ENCODE measurements around the gene ARHGEF9. TPM values are rescaled to one million over a fixed set of nuclear protein-coding genes. Genes with fewer than 3 reads are reported as not detected.

ARHGEF9 gene
- total RNA-seq, 2 donors from 2014 or later = 18.5 to 21.6 TPM

DNA sequence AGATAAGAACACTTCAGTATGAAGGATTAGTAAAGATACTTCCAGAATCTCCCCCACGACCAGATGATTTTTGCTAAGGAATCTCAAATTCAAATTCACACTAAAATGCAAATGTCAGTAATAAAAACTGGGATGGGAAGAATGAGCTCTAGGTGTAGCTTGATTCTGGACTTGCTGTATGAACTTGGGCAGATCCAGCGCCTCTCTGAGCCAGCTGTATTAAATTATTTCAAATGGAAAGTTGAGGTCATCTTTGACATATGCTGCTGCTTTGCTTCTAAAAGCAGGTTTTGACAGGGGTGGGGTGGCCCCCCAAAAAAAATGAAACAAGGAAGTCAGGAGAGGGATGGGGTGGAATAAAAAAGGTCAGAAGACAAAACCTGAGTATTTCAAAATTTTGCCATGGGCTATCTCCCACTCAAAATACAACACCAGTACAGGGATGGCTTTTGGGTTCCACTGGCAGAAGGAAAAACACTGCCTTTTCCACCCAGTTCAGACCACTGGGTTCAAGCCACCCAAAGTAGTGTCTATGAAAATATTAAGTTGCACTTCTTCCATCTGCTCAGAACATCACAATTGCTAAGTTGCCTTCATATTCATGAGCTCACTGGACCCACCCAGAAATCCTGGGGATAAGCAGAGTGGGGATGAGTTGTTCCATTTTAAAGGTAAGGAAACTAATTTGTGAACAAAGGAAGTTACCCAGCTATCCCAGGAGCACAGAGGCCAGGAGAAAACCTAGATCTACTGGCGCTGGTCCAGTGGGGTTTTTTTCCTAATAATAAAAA, 47.7 kb downstream of the ARHGEF9 start:
- Histone ChIP-seq H3K4me3 (no peak overlapping the region), H3K27me3 (replicated peaks; ENCODE audit: insufficient read depth) (no peaks in the 10 kb centered on the region), H3K36me3 (no peaks in the 10 kb centered on the region), H3K4me1 (replicated peaks) (no peaks in the 10 kb centered on the region), H3K27ac (no peak overlapping the region), H3K9me3 (no peaks in the 10 kb centered on the region)
- intact Hi-C loops (cut with DNase I) = no loop called here
- TF ChIP-seq, protein P1, sequence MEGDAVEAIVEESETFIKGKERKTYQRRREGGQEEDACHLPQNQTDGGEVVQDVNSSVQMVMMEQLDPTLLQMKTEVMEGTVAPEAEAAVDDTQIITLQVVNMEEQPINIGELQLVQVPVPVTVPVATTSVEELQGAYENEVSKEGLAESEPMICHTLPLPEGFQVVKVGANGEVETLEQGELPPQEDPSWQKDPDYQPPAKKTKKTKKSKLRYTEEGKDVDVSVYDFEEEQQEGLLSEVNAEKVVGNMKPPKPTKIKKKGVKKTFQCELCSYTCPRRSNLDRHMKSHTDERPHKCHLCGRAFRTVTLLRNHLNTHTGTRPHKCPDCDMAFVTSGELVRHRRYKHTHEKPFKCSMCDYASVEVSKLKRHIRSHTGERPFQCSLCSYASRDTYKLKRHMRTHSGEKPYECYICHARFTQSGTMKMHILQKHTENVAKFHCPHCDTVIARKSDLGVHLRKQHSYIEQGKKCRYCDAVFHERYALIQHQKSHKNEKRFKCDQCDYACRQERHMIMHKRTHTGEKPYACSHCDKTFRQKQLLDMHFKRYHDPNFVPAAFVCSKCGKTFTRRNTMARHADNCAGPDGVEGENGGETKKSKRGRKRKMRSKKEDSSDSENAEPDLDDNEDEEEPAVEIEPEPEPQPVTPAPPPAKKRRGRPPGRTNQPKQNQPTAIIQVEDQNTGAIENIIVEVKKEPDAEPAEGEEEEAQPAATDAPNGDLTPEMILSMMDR (IDR thresholded peaks at IDR 0.05) = no peak
- no peak for TF ChIP-seq POLR2A (IDR thresholded peaks at IDR 0.05)
- no peak for TF ChIP-seq POLR2AphosphoS5 (IDR thresholded peaks at IDR 0.05)
- WGBS = 79% methylated on average over 3 of the region's 3 CpGs
- no peak for DNase-seq (ENCODE audit: low spot score)

DNA sequence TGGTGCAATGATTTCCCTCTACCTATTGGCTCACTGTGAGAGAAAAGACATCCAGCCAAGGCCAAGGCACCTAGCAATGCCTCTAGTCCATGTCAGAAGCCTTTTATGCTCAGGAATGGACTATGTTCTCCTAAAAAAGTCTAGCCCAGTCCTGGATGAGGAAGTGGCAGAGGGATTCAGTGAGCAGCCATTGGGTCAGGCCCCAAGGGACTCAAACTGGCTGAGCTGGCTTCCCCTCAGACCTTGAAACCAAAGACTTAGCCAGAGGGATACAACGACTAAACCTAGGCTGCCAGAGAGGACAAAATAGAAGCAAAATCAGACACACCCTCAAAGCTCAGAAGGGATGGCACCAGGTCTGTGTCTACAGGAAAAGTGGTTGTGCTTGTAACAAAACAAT, 49.1 kb downstream of the ARHGEF9 start:
- no peak overlapping the region for H3K27ac ChIP-seq
- 63% methylated on average over 1 of the region's 1 CpG for WGBS
- no peaks in the 10 kb centered on the region for H3K27me3 ChIP-seq (replicated peaks; ENCODE audit: insufficient read depth)
- TF ChIP-seq POLR2AphosphoS5 (IDR thresholded peaks at IDR 0.05) = no peak
- no peak for TF ChIP-seq POLR2A (IDR thresholded peaks at IDR 0.05)
- TF ChIP-seq, protein P1 (IDR thresholded peaks at IDR 0.05) = no peak
- H3K4me3 ChIP-seq = no peak overlapping the region
- intact Hi-C loops (cut with DNase I) = no loop called here
- no peaks in the 10 kb centered on the region for H3K9me3 ChIP-seq
- no peak for DNase-seq (ENCODE audit: low spot score)
- no peaks in the 10 kb centered on the region for H3K4me1 ChIP-seq (replicated peaks)
- H3K36me3 ChIP-seq = no peaks in the 10 kb centered on the region

DNA sequence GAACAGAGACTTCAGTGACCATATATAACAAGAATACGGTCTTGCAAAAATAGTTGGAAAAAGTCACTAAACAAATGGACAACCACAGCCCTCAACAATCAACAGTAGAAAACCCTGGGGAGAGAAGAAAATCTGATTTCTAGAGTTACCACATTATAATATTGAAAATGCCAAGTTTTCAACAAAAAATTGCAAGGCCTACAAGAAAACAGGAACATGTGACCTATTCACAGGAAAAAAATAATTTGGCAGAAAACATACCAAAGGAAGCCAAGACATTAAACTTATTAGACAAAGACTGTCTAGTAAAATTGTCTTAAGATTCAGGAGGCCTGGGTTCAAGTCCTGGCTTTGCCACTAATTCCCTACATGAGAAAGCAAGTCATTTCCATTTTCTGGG, 64.7 kb downstream of the ARHGEF9 start:
- no peaks in the 10 kb centered on the region for H3K9me3 ChIP-seq
- intact Hi-C loops (cut with DNase I) = no loop called here
- H3K27ac ChIP-seq = no peak overlapping the region
- H3K4me3 ChIP-seq = no peak overlapping the region
- DNase-seq (ENCODE audit: low spot score) = no peak
- no peaks in the 10 kb centered on the region for H3K36me3 ChIP-seq
- no peaks in the 10 kb centered on the region for H3K27me3 ChIP-seq (replicated peaks; ENCODE audit: insufficient read depth)
- H3K4me1 ChIP-seq (replicated peaks) = no peaks in the 10 kb centered on the region
- 64% methylated on average over 1 of the region's 1 CpG for WGBS
- TF ChIP-seq POLR2AphosphoS5 (IDR thresholded peaks at IDR 0.05) = no peak
- TF ChIP-seq, protein P1 (IDR thresholded peaks at IDR 0.05) = no peak
- TF ChIP-seq POLR2A (IDR thresholded peaks at IDR 0.05) = no peak

DNA sequence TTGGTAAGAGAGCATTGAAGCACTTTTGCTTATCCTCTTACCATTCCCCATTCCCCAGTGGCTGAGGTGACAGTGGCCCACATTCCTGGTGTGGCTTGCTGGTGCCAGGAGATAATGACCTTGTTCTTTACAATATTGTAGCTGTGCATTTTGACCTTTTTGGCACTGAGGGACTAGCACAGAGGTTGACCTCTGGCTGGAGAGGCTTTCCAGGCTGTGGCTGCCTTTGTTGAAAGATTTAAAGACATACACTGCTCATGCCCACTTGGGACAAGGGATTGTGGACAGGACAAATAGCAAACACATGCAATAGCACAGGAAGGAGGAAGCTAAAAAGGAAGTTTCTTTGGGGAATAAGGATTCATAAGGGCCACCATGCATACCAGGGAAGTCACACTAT, 65.4 kb downstream of the ARHGEF9 start:
- TF ChIP-seq POLR2AphosphoS5 (IDR thresholded peaks at IDR 0.05) = no peak
- no peak for TF ChIP-seq POLR2A (IDR thresholded peaks at IDR 0.05)
- TF ChIP-seq, protein P1 (IDR thresholded peaks at IDR 0.05) = no peak
- intact Hi-C loops (cut with DNase I) = no loop called here

More for the DNA sequence above, 65.4 kb downstream of the ARHGEF9 start:
- no peaks in the 10 kb centered on the region for H3K9me3 ChIP-seq
- no peak for DNase-seq (ENCODE audit: low spot score)
- no peak overlapping the region for H3K4me3 ChIP-seq
- no peak overlapping the region for H3K27ac ChIP-seq
- no peaks in the 10 kb centered on the region for H3K36me3 ChIP-seq
- H3K4me1 ChIP-seq (replicated peaks) = no peaks in the 10 kb centered on the region
- H3K27me3 ChIP-seq (replicated peaks; ENCODE audit: insufficient read depth) = no peaks in the 10 kb centered on the region
